ENCODE measurements around the gene HID1. TPM values are rescaled to one million over a fixed set of nuclear protein-coding genes. Genes with fewer than 3 reads are reported as not detected.
A peak's percentile ranks its signal among the peaks of the same experiment; 100 is the strongest.

Gene HID1
- total and polyA plus RNA-seq, 9 of the 15 experiments (the other 6 are each of a cell fraction or from before 2014, with no cell fraction given): 0.14 to 2.1 (median 0.54) TPM; not detected in 2

GRCh38 chr17:74923538-74924249 is 48.9 kb downstream of the HID1 start (continued):
- no peak for TF ChIP-seq SIX5 (IDR thresholded peaks at IDR 0.05; ENCODE audit: borderline replicate concordance in 1 of 2, insufficient read depth in 1 of 2, low read depth in 1 of 2, low read length in 2 of 2)
- TF ChIP-seq MAX (CRISPR knock-in tag; IDR thresholded peaks at IDR 0.05): peak; percentile 97
- TF ChIP-seq SP1 (CRISPR knock-in tag; IDR thresholded peaks at IDR 0.05): peak; percentile 68; the same call in 1 of the 2 replicates
- peak; percentile 21; the same call in 1 of the 2 replicates for TF ChIP-seq BCOR (IDR thresholded peaks at IDR 0.05)
- TF ChIP-seq ZFX (CRISPR knock-in tag; IDR thresholded peaks at IDR 0.05): peak; percentile 73
- TF ChIP-seq NR1H2 (CRISPR knock-in tag; IDR thresholded peaks at IDR 0.05): peak; percentile 85; the same call in 1 of the 2 replicates
- peak; percentile 38; the same call in 1 of the 2 replicates for TF ChIP-seq HNRNPL (IDR thresholded peaks at IDR 0.05; ENCODE audit: low read depth, low read length)
- TF ChIP-seq ZNF740 (CRISPR knock-in tag; IDR thresholded peaks at IDR 0.05): peak; percentile 70; the same call in 1 of the 2 replicates
- TF ChIP-seq ZNF740 (tag; IDR thresholded peaks at IDR 0.05): no peak
- TF ChIP-seq ZFP91 (CRISPR knock-in tag; IDR thresholded peaks at IDR 0.05): no peak
- TF ChIP-seq ZNF79 (CRISPR knock-in tag; IDR thresholded peaks at IDR 0.05; ENCODE audit: low read depth): no peak
- TF ChIP-seq DIDO1 (tag; IDR thresholded peaks at IDR 0.05; ENCODE audit: low read depth): no peak
- TF ChIP-seq RBFOX2 (IDR thresholded peaks at IDR 0.05; ENCODE audit: low read depth, low read length): peak; percentile 50
- no peak for TF ChIP-seq HNRNPK (IDR thresholded peaks at IDR 0.05; ENCODE audit: low read depth, low read length, poor library complexity, severe bottlenecking)
- TF ChIP-seq SAFB (IDR thresholded peaks at IDR 0.05; ENCODE audit: borderline replicate concordance, low read depth, low read length): peak; percentile 80
- TF ChIP-seq PKNOX1 (IDR thresholded peaks at IDR 0.05): peak; percentile 74; the same call in 1 of the 2 replicates
- TF ChIP-seq ZNF12 (CRISPR knock-in tag; IDR thresholded peaks at IDR 0.05): 0 out of 2 replicates have a peak, but pooled peaks have one; percentile 27
- no peak for TF ChIP-seq TCFL5 (CRISPR knock-in tag; conservative IDR thresholded peaks at IDR 0.05)
- TF ChIP-seq SUPT5H (IDR thresholded peaks at IDR 0.05): no peak
- 0 out of 2 replicates have a peak, but pooled peaks have one; percentile 58 for TF ChIP-seq ETV5 (CRISPR knock-in tag; IDR thresholded peaks at IDR 0.05; ENCODE audit: low read depth)
- peak in 1 of 2 experiments; percentile 60; a peak in 1 of 4 replicates for TF ChIP-seq MNT (conservative IDR thresholded peaks at IDR 0.05)
- peak; percentile 76 to 84 for TF ChIP-seq RAD21 (CRISPR knock-in tag; conservative IDR thresholded peaks at IDR 0.05 in 1 of 2, IDR thresholded peaks at IDR 0.05 in 1 of 2)
